Measurements from ENCODE around the gene TMEM263.

The TMEM263 gene

GRCh38 chr12:106950591-106950990, 5.1 kb upstream of the TMEM263 start:
- DNase-seq (ENCODE audit: low read depth), result no peak

DNA sequence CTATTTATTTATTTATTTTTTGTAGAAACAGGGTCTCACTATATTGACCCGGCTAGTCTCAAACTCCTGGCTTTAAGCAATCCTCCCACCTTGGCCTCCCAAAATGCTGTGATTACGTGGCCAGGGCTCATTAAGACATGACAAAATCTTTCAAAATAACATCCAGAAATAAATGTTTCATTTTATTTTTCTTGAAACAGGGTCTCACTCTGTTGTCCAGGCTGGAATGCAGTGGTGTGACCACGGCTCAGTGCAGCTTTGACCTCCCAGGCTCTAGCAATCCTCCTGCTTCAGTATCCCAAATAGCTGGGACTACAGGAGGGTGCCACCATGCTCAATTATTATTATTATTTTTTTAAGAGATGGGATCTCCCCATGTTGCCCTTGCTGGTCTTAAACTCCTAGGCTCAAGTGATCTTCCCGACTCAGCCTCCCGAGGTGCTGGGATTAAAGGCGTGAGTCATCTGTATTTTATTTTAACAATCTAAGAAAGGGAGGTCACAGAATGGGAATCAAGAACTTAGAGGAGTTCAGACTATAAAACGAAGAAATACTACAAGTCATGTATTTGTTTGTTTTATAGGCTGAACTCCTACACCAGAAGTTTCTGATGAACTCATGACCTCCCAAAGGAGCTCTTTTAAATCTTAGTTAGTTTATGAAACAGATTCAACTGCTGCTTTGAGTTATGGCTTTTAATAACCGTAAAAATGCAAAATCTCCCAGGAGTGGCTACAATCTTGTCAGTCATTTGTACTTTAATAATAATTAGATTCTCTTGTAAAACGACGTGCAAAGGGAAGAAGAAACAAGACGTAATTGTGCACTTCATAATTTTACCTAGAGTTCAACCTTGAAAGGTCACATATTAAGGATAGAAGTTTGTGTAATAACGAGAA, 2.1 kb upstream of the TMEM263 start:
- DNase-seq (ENCODE audit: low read depth), result no peak

- DNase-seq (ENCODE audit: low read depth), result no peak
These were observed 988 bp upstream of the TMEM263 start for GRCh38 chr12:106954462-106955376.

GRCh38 chr12:106956048-106956578, 406 bp downstream of the TMEM263 start:
- peak; percentile 31 for DNase-seq (ENCODE audit: low read depth)

DNA sequence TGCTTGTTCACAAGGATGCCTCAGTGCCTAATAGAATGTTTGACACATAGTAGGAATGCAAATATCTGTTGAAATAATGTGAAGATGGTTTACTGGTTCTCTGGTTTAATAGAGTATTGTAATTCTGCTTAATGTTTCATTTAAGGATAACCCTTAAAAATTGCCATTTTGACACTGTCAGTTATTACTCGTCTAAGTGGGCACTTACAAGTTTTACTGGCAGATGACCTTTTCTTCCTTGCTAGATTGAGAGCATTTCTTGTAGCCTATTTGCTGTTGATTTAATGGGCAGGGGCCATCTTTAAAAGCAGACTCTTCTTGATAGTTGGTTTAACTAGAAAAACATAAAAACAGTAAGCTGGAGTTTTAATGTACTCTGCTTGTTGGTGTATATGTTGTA, 1.9 kb downstream of the TMEM263 start:
- no peak for DNase-seq (ENCODE audit: low read depth)

DNA sequence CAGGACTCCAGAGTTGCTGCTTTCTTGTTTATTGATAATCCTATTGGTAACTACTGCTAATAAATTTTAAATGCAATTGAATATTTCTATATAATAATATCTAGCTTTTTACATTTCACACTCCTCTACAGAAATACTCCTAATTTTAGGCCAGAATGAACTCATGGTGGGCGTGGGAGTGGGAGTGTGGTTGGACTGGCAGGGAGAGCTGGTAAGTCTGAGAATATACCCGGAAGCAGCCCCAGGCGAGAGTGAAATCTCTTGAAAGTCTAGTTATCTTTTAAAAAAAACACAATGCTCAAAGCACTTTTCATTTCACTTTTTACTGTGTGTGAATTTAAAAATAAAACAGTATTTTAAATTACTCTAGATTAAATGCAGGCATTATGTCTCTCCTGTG, 4.7 kb downstream of the TMEM263 start:
- no peak for DNase-seq (ENCODE audit: low read depth)

DNA sequence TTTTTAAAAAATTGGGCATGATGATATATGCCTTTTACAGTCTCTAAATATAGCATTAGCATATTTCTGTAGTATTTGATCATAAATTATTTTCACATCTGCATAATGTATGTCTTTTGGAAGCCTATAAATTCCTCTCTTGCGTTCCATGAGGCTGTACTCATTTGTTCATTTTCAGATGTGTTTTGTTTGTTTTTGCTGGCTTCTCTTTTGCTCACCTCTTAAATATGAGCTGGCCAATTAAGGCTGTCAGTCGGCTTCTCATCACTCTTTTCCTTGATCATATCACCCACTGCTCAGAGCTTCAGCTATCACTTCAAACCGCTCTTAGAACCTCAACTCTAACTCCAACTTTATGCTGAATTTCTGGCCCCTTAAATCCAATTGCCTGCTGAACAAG, 6.6 kb downstream of the TMEM263 start:
- DNase-seq (ENCODE audit: low read depth), result no peak

DNA sequence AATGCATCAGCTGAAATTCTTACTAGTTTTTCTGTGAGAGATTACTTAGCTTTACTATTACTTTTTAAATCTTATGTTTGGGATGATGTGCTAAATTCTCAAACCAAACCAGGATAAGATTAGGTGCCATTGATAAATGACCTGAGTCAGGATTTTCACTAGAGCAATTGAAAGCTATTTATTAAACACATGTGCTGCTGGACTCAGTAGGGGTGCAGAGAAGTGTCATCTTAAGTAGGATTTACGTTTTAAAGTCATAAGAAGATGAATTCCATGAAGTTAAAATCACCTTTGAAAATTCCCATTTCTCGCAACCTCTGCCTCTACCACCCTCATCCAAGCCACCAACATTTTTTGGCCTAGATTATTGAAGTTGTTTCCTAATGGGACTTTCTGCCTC, 8.8 kb downstream of the TMEM263 start:
- no peak for DNase-seq (ENCODE audit: low read depth)

- DNase-seq (ENCODE audit: low read depth), result no peak
These were observed 15.4 kb downstream of the TMEM263 start for GRCh38 chr12:106971065-106971464.

DNA sequence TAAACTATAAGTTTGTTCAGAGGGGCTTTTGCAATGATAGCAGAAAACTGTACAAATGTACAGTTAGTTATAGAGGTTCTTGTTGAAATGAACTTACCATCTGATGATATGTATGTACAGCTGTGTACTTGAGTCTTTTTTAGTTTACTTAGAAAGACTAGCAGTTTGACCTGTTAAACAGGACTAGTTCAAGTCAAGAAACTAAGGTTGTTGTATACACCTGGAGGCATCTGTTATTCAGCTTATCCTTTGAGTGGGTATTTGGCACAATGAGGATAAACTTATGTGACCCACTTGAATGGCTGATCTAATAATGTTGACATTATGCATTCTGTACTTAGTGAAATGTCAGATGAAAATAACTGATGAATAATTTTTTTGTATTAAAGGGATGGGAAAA, 17.8 kb downstream of the TMEM263 start:
- no peak for DNase-seq (ENCODE audit: low read depth)

- DNase-seq (ENCODE audit: low read depth), result no peak
These were observed 18.8 kb downstream of the TMEM263 start for GRCh38 chr12:106974511-106974910.

GRCh38 chr12:106975098-106975497, 19.4 kb downstream of the TMEM263 start:
- no peak for DNase-seq (ENCODE audit: low read depth)

DNA sequence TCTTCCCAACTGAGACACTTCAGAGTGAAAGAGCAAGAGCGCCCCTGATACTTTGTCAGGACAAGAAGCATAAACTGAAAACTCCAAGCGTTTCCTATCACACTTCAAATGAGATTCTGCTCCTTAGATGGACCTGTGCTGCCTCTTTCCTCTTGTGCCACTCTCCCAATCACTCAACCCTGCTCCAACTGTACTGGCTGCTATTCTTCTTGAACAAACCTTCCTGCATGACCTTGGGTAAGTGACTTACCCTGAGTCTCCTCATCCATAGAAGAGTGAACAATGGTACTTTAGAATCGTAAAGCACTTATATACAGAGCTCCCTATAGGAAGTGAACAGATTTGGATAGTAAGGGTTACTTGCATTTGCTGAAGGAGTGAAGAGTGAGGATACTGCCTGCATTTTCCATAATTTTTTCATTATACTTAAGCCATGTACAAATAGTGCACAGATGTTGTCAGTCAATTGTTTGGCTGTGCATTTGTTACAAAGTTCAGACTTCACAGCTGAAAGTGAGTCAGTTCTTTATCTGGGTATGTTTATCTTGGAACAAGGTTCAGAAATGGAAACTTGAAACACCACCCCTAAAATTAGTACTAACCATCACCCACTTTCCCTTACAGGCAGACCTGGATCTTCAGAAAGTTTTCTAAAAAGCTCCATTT, 20.4 kb downstream of the TMEM263 start:
- no peak for DNase-seq (ENCODE audit: low read depth)

- no peak for DNase-seq (ENCODE audit: low read depth)
These were observed 21.0 kb downstream of the TMEM263 start for GRCh38 chr12:106976668-106977067.

GRCh38 chr12:106978035-106978800, 22.5 kb downstream of the TMEM263 start:
- DNase-seq (ENCODE audit: low read depth), result no peak

GRCh38 chr12:106980944-106981343, 25.2 kb downstream of the TMEM263 start:
- DNase-seq (ENCODE audit: low read depth), result no peak

- DNase-seq (ENCODE audit: low read depth), result no peak
These were observed 26.1 kb downstream of the TMEM263 start for GRCh38 chr12:106981788-106982187.

DNA sequence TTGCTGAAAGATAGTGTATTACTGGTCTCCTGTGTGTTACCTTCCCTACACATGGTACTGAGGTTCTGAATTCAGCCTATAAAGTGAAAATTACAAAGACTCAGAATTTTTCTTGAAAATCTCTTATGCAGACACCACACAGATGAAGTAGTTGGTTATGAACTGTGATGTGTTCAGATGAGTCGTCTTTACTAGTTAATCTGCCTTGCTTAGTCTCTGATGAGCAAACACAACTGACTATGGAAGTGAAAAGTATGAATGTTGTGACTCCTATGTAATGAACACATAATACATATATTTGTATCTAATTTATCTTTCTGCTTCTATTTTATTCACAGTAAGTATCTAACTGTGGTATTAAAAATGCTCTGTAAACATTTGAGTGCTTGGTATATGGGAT, 26.5 kb downstream of the TMEM263 start:
- no peak for DNase-seq (ENCODE audit: low read depth)

DNA sequence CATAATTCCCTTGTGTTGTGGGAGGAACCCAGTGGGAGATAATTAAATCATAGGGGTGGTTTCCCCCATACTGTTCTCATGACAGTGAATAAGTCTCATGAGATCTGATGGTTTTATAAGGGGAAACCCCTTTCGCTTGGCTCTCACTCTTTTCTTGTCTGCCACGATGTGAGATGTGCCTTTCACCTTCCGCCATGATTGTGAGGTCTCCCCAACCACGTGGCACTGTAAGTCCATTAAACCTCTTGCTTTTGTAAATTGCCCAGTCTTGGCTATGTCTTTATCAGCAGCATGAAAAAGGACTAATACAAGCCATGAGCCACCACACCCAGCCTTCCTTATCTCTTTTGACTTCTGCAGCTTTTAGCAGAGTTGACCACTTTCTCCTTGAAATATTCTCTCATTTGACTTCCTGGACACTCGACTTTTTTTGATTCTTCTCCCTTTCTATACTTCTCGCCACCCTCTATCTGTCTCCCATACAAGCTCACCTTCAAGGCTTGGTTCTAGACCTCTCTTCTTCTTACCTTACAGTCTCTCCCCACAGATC, 29.0 kb downstream of the TMEM263 start:
- DNase-seq (ENCODE audit: low read depth), result no peak

DNA sequence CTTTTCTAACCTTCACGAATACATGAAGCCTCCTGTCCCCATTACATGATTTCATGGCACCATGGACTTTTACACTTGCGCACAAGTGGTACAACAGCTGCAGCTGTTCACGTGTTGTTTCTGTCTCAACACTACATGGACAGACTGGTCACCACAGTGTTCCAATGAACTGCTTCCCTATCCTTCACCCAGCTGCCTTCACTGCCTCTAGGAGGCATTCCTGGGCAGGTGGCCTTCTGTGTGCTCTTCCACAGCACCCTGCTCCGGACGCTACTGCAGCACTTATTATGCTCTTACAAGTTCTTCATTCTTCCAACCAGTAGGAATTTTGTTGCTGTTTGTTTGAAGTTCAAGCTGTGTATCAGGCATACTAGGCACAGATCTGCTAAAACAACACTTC, 29.8 kb downstream of the TMEM263 start:
- DNase-seq (ENCODE audit: low read depth), result no peak

DNA sequence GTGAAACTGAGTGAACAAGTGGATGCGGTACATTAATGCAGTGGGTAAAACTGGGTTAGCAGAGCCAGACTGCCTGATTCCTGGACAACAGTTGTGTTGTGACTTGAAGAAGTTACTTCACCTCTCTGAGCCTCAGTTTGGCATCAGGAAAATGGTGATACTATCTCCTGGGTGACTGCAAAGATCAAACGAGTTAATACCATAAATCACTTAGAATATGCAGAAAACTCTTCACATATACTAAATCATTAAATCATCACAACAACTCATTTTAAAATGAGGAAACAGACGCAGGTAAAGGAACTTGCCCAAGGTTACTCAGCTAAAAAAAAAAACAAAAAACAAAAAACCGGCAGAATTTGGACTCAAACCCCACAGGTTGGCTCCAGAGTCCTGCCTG, 30.4 kb downstream of the TMEM263 start:
- no peak for DNase-seq (ENCODE audit: low read depth)
